ENCODE results near the gene CTNNA3. TPM values are rescaled to one million over a fixed set of nuclear protein-coding genes. Genes with fewer than 3 reads are reported as not detected.

CTNNA3 gene
- total and polyA plus RNA-seq, 12 donors: 0.03 to 14.4 (median 0.47) TPM; not detected in 1

DNA sequence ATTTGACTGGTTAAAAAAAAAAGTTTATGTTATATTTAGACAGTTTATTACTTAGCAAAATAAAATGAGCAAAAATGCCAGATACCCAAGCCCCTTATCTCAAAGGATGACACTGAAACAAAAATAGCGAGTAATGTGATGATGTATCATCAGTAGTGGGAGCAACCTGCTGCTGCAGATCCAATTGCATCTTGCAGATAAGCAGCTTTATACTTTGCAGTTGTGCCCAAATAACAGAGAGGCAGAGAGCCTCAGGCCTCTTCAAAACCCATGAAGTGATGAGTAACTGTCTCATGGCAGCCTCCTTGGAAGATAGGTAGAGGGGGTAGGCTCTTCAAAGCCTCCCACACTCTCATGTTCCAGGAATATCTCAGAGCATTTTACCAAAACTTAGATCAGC is 1238.4 kb downstream of the CTNNA3 start:
- no peak overlapping the region for H3K27ac ChIP-seq
- H3K36me3 ChIP-seq (replicated peaks in 1 of 2): no peaks in the 10 kb centered on the region
- H3K4me3 ChIP-seq: no peak overlapping the region
- WGBS, 4 donors: 50 to 68% (median 67%) methylated on average over 1 of the region's 1 CpG
- no peak for DNase-seq
- no peak for TF ChIP-seq POLR2A (IDR thresholded peaks at IDR 0.05)
- TF ChIP-seq, protein P1, sequence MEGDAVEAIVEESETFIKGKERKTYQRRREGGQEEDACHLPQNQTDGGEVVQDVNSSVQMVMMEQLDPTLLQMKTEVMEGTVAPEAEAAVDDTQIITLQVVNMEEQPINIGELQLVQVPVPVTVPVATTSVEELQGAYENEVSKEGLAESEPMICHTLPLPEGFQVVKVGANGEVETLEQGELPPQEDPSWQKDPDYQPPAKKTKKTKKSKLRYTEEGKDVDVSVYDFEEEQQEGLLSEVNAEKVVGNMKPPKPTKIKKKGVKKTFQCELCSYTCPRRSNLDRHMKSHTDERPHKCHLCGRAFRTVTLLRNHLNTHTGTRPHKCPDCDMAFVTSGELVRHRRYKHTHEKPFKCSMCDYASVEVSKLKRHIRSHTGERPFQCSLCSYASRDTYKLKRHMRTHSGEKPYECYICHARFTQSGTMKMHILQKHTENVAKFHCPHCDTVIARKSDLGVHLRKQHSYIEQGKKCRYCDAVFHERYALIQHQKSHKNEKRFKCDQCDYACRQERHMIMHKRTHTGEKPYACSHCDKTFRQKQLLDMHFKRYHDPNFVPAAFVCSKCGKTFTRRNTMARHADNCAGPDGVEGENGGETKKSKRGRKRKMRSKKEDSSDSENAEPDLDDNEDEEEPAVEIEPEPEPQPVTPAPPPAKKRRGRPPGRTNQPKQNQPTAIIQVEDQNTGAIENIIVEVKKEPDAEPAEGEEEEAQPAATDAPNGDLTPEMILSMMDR (IDR thresholded peaks at IDR 0.05): no peak
- no peaks in the 10 kb centered on the region for H3K27me3 ChIP-seq
- H3K4me1 ChIP-seq (replicated peaks in 1 of 2): no peaks in the 10 kb centered on the region
- intact Hi-C loops (cut with DNase I): no loop called here
- no peaks in the 10 kb centered on the region for H3K9me3 ChIP-seq (replicated peaks in 1 of 3)

DNA sequence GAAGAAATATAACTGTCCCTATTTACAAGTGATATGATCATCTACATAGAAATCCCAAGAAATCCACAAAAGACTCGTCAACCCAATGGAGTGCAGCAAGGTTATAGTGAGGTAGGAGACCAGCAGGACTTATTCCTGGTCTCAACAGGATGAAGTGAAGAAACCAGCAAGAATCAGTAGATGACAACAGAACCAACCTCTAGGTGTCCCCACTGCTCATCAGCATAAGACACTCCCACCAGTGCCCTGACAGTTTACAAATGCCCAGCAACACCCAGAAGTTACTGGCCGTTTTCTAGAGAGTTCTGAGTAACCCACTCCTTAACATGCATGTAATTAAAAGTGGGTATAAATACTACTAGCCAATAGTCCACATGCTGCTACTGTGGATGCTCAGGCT is 1240.7 kb downstream of the CTNNA3 start:
- Histone ChIP-seq H3K27me3 (no peaks in the 10 kb centered on the region), H3K4me3 (no peak overlapping the region), H3K27ac (no peak overlapping the region), H3K4me1 (replicated peaks in 1 of 2) (no peaks in the 10 kb centered on the region), H3K9me3 (replicated peaks in 1 of 3) (no peaks in the 10 kb centered on the region), H3K36me3 (replicated peaks in 1 of 2) (no peaks in the 10 kb centered on the region)
- DNase-seq: no peak
- WGBS, 4 donors: 37 to 90% (median 53%) methylated on average over 1 to 2 of the region's 2 CpGs
- TF ChIP-seq POLR2A (IDR thresholded peaks at IDR 0.05): no peak
- TF ChIP-seq, protein P1 (IDR thresholded peaks at IDR 0.05): no peak
- intact Hi-C loops (cut with DNase I): no loop called here

DNA sequence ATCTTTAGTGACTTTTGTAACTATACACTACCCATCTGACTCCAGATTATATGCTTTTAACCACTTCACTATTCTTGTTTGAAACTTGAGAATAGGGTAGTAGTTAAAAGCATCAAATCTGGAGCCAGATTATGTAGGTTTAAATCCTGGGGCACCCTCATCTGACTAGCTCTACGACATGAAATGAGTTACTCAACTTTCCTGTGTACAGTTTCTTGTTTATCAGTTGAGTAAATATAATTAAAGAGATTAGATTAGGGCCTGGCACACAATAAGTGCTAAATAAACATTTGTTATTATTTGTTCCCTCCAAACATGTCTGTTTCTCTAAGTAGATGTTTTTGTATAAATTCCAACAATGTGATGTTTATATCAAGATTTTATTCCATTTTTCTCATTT is 1255.4 kb downstream of the CTNNA3 start:
- Histone ChIP-seq H3K27ac (no peak overlapping the region), H3K9me3 (replicated peaks in 1 of 3) (no peaks in the 10 kb centered on the region), H3K4me3 (no peak overlapping the region), H3K4me1 (replicated peaks in 1 of 2) (no peaks in the 10 kb centered on the region), H3K36me3 (replicated peaks in 1 of 2) (no peaks in the 10 kb centered on the region), H3K27me3 (no peaks in the 10 kb centered on the region)
- no peak for DNase-seq
- intact Hi-C loops (cut with DNase I): no loop called here
- 50 to 74% (median 62%) methylated on average over 1 of the region's 1 CpG for WGBS, 4 donors
- no peak for TF ChIP-seq POLR2A (IDR thresholded peaks at IDR 0.05)
- TF ChIP-seq, protein P1 (IDR thresholded peaks at IDR 0.05): no peak

DNA sequence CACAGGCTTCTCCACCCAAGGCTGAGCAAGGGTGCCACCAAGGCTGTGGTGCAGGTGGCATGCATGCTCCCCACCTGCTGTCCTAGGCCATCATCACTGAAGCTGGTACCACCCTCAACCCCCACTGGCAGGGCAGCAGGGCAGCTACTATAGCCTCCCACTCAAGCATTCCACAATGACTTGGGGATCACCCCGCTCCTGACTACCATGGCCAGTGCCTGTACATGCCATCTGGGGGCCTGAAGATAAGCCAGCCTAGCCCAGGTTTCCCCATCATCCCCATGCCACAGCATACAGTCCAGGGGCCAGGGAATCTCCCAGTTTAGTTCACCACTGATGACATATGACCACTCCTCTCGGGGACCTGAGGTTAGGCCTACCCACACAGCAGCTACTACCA is 1281.1 kb downstream of the CTNNA3 start:
- Histone ChIP-seq H3K27ac (no peak overlapping the region), H3K4me1 (replicated peaks in 1 of 2) (no peaks in the 10 kb centered on the region), H3K27me3 (no peaks in the 10 kb centered on the region), H3K36me3 (replicated peaks in 1 of 2) (no peaks in the 10 kb centered on the region), H3K9me3 (replicated peaks in 1 of 3) (no peaks in the 10 kb centered on the region), H3K4me3 (no peak overlapping the region)
- no peak for DNase-seq
- no peak for TF ChIP-seq POLR2A (IDR thresholded peaks at IDR 0.05)
- TF ChIP-seq, protein P1 (IDR thresholded peaks at IDR 0.05): no peak
- intact Hi-C loops (cut with DNase I): no loop called here
- WGBS, 4 donors: 78 to 84% (median 80%) methylated on average over 2 of the region's 2 CpGs; no CpG with 5 or more reads in 1 of the 4 donors
